ENCODE measurements around the gene TRIM52. TPM values are rescaled to one million over a fixed set of nuclear protein-coding genes. Genes with fewer than 3 reads are reported as not detected.

TRIM52 gene
- total and polyA plus RNA-seq, 10 of the 15 experiments (the other 5 are each of a cell fraction or from before 2014, with no cell fraction given): 1.4 to 24.3 (median 8.1) TPM

DNA sequence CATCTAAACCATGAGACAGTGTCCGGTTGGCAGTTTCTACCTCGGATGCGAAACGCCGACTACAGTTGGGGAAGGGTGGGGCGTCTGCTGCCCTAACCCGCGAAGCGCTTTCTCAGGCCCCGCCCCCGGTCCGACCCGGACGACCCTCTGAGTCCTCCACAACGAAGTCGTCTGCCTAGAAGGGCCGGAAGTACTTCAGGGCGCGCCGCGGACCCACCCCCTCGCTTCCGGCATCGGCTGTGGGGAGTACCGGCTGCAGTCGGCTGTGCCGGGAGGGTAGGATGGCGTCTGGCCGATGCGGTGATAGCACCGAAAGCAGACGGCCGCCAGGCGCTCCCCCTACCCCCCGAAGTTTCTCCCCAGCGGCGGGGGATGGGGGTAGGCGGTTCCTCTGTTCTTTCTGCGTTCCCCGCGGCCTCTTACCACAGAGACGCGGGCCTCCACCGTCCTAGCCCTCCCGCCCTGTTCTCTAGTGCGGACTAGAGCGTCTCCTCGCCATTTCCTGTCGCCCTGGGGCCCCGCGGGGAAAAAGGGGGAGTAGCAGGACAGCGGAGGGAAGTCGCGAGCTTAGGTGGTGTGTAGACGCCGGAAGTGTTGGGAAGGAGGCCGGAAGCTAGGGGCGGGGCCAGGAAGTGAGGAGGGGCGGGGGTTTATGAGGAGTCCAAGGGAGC, 37.8 kb downstream of the TRIM52 start, which contains the start of gene TRIM41 (continued):
- TF ChIP-seq, protein P1, sequence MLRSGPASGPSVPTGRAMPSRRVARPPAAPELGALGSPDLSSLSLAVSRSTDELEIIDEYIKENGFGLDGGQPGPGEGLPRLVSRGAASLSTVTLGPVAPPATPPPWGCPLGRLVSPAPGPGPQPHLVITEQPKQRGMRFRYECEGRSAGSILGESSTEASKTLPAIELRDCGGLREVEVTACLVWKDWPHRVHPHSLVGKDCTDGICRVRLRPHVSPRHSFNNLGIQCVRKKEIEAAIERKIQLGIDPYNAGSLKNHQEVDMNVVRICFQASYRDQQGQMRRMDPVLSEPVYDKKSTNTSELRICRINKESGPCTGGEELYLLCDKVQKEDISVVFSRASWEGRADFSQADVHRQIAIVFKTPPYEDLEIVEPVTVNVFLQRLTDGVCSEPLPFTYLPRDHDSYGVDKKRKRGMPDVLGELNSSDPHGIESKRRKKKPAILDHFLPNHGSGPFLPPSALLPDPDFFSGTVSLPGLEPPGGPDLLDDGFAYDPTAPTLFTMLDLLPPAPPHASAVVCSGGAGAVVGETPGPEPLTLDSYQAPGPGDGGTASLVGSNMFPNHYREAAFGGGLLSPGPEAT (IDR thresholded peaks at IDR 0.05; ENCODE audit: low read depth): peak; percentile 91
- TF ChIP-seq POU2F2 (IDR thresholded peaks at IDR 0.05; ENCODE audit: borderline replicate concordance, low read depth, low read length) (peak; percentile 72), DPF2 (IDR thresholded peaks at IDR 0.05) (peak; percentile 71), CREM (IDR thresholded peaks at IDR 0.05; ENCODE audit: low read depth) (peak; percentile 89), RCOR1 (conservative IDR thresholded peaks at IDR 0.05; ENCODE audit: low read depth, low read length) (no peak), TARDBP (IDR thresholded peaks at IDR 0.05; ENCODE audit: borderline replicate concordance) (peak; percentile 86), SIN3A (IDR thresholded peaks at IDR 0.05; ENCODE audit: low read depth, low read length) (0 out of 2 replicates have a peak, but pooled peaks have one; percentile 82), NRF1 (conservative IDR thresholded peaks at IDR 0.05; ENCODE audit: low read depth, low read length) (no peak), EP300 (IDR thresholded peaks at IDR 0.05; ENCODE audit: borderline replicate concordance in 1 of 2, control insufficient read depth in 1 of 2, low read depth in 2 of 2, low read length in 2 of 2) (no peak)
- TF ChIP-seq, protein P2, sequence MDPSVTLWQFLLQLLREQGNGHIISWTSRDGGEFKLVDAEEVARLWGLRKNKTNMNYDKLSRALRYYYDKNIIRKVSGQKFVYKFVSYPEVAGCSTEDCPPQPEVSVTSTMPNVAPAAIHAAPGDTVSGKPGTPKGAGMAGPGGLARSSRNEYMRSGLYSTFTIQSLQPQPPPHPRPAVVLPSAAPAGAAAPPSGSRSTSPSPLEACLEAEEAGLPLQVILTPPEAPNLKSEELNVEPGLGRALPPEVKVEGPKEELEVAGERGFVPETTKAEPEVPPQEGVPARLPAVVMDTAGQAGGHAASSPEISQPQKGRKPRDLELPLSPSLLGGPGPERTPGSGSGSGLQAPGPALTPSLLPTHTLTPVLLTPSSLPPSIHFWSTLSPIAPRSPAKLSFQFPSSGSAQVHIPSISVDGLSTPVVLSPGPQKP (IDR thresholded peaks at IDR 0.05; ENCODE audit: low read depth, low read length): peak; percentile 84

Measured in GM12878 (cell line).